ENCODE data around the gene C2.

DNA sequence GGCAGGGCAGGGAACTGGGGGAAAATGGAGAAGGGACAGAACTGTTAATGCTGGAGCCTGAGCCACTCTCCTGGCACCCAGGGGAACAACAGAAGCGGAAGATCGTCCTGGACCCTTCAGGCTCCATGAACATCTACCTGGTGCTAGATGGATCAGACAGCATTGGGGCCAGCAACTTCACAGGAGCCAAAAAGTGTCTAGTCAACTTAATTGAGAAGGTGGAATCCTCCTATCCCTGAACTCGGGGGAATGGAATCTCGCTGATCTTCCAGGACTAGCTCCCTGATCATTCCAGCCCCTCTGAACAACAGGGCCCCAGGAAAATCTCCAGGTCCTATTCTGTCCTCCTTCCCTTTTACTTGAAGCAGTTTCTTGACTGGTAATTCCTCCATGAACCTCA lies 20.3 kb downstream of the C2 start:
- TF ChIP-seq, protein P1, sequence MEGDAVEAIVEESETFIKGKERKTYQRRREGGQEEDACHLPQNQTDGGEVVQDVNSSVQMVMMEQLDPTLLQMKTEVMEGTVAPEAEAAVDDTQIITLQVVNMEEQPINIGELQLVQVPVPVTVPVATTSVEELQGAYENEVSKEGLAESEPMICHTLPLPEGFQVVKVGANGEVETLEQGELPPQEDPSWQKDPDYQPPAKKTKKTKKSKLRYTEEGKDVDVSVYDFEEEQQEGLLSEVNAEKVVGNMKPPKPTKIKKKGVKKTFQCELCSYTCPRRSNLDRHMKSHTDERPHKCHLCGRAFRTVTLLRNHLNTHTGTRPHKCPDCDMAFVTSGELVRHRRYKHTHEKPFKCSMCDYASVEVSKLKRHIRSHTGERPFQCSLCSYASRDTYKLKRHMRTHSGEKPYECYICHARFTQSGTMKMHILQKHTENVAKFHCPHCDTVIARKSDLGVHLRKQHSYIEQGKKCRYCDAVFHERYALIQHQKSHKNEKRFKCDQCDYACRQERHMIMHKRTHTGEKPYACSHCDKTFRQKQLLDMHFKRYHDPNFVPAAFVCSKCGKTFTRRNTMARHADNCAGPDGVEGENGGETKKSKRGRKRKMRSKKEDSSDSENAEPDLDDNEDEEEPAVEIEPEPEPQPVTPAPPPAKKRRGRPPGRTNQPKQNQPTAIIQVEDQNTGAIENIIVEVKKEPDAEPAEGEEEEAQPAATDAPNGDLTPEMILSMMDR (IDR thresholded peaks at IDR 0.05) = no peak
- TF ChIP-seq POLR2A (IDR thresholded peaks at IDR 0.05) (no peak), POLR2AphosphoS5 (IDR thresholded peaks at IDR 0.05) (no peak)
